ENCODE results near the gene AVEN. TPM values are rescaled to one million over a fixed set of nuclear protein-coding genes. Genes with fewer than 3 reads are reported as not detected.

The AVEN gene
- total and polyA plus RNA-seq, 2 of the 8 experiments (the other 6 are each of a cell fraction or from before 2014, with no cell fraction given): 5.5 to 17.0 TPM

DNA sequence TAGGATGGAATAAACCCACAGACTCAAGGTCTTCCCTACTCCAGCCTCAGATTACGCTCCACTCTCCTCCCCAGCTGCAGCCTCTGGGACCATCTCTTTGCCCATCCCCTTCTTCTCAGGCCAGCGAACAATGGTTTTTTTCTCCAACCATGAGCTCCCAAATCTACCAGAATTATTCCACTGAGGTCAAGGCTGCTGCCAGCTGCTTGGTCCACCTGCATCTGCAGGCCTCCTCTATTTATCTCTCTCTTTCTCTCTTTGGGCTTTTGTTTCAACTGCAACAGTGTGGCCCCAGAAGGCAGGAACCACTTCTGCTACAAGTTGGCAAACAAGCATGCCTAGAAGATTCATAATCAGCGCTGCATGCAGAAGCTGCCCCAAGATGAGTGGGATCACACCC, 51.6 kb downstream of the AVEN start:
- Histone ChIP-seq H2AK5ac (ENCODE audit: low read depth, low read length) (no peak overlapping the region), H2BK12ac (ENCODE audit: low read depth, low read length) (no peak overlapping the region), H3K4me3 (ENCODE audit: extremely low read depth in 1 of 4, insufficient read depth in 2 of 4, low read depth in 3 of 4, low read length in 4 of 4) (no peak overlapping the region), H3K79me1 (ENCODE audit: low read depth, low read length) (no peaks in the 10 kb centered on the region), H3K4me1 (replicated peaks in 1 of 4; ENCODE audit: control insufficient read depth in 3 of 4, insufficient read depth in 4 of 4, low read length in 3 of 4) (peaks cover 0 to 5% (median 0%) of the 10 kb centered on the region in 4 experiments; a peak in 1 of 7 replicates), H4K8ac (ENCODE audit: extremely low read depth, insufficient read depth, low read length) (no peak overlapping the region), H4K91ac (replicated peaks; ENCODE audit: insufficient read length, low read length) (no peak overlapping the region), H4K20me1 (replicated peaks in 1 of 2; ENCODE audit: control insufficient read depth in 1 of 2, insufficient read depth in 2 of 2, low read length in 2 of 2) (no peaks in the 10 kb centered on the region), H2BK20ac (ENCODE audit: low read length) (no peak overlapping the region), H2BK120ac (replicated peaks; ENCODE audit: low read depth, low read length) (no peak overlapping the region), H2BK15ac (ENCODE audit: low read length) (no peak overlapping the region), H3K9me3 (ENCODE audit: insufficient read depth in 2 of 2, low read depth in 1 of 2, low read length in 1 of 2) (no peaks in the 10 kb centered on the region), H3K9ac (replicated peaks in 1 of 4; ENCODE audit: extremely low read depth in 1 of 4, low read depth in 3 of 4, low read length in 3 of 4) (no peak overlapping the region), H3K4ac (replicated peaks; ENCODE audit: insufficient read length, low read depth, low read length) (no peak overlapping the region), H3K56ac (replicated peaks; ENCODE audit: insufficient read length, low read depth, low read length) (no peak overlapping the region), H3K27ac (ENCODE audit: low read depth, low read length) (no peak overlapping the region), H3K27me3 (replicated peaks in 1 of 4; ENCODE audit: control insufficient read depth in 3 of 4, extremely low read depth in 1 of 4, insufficient read depth in 3 of 4, low read length in 3 of 4) (no peaks in the 10 kb centered on the region), H3K18ac (ENCODE audit: extremely low read depth, low read length) (no peak overlapping the region), H2AFZ (ENCODE audit: low read length) (no peak overlapping the region), H3K23ac (ENCODE audit: insufficient read length) (no peak overlapping the region), H3K4me2 (ENCODE audit: insufficient read depth in 1 of 2, low read depth in 2 of 2, low read length in 2 of 2) (no peak overlapping the region), H3K14ac (ENCODE audit: insufficient read length) (no peak overlapping the region), H3K36me3 (ENCODE audit: control insufficient read depth in 2 of 4, insufficient read depth in 4 of 4, low read length in 3 of 4) (no peaks in the 10 kb centered on the region), H2BK5ac (ENCODE audit: low read depth, low read length) (0 out of 2 replicates have a peak overlapping the region, but pooled peaks have one; percentile 12), H4K5ac (ENCODE audit: insufficient read length, low read depth, low read length) (no peak overlapping the region), H3K79me2 (ENCODE audit: control insufficient read depth in 1 of 2, insufficient read depth in 2 of 2, low read length in 2 of 2) (no peaks in the 10 kb centered on the region), H3K23me2 (ENCODE audit: low read depth, low read length) (no peaks in the 10 kb centered on the region)
- TF ChIP-seq BACH1 (IDR thresholded peaks at IDR 0.05; ENCODE audit: low read length) (no peak), CHD2 (IDR thresholded peaks at IDR 0.05; ENCODE audit: low read length) (no peak), MAFK (IDR thresholded peaks at IDR 0.05; ENCODE audit: low read depth, low read length) (no peak), SRF (IDR thresholded peaks at IDR 0.05; ENCODE audit: low read depth, low read length) (no peak), CBX8 (IDR thresholded peaks at IDR 0.05; ENCODE audit: borderline replicate concordance, low read depth, low read length) (no peak), TEAD4 (IDR thresholded peaks at IDR 0.05; ENCODE audit: low read depth, low read length) (no peak), HDAC2 (IDR thresholded peaks at IDR 0.05; ENCODE audit: borderline replicate concordance in 1 of 2, low read depth in 2 of 2, low read length in 2 of 2) (no peak)
- TF ChIP-seq, protein P1, sequence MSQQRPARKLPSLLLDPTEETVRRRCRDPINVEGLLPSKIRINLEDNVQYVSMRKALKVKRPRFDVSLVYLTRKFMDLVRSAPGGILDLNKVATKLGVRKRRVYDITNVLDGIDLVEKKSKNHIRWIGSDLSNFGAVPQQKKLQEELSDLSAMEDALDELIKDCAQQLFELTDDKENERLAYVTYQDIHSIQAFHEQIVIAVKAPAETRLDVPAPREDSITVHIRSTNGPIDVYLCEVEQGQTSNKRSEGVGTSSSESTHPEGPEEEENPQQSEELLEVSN (IDR thresholded peaks at IDR 0.05): no peak
- DNase-seq (ENCODE audit: low read depth in 1 of 2, low spot score in 2 of 2) (no peak), FAIRE-seq (no peak)
- POLR2A ChIA-PET (ENCODE audit: partially characterized antibody): no interaction called here
- CTCF ChIA-PET (ENCODE audit: partially characterized antibody): interaction anchor here (0.8 to 1.0 kb wide), 3 partner anchors 22 to 381 kb away, joined by 3 to 4 read pairs (median 3); no protein-coding TSS in a partner anchor
- 96% methylated on average over 3 of the region's 3 CpGs; no CpG with 5 or more reads in 1 of the 2 experiments for WGBS, 2 experiments (ENCODE audit: extremely low coverage in 1 of 2, insufficient coverage in 1 of 2, insufficient read length in 1 of 2, insufficient replicate concordance in 2 of 2, low coverage in 1 of 2, low lambda C conversion rate in 2 of 2, missing lambda C conversion rate in 1 of 2)

Measured in H1 (cell line).